ENCODE measurements around the gene GPR17.

The GPR17 gene

GRCh38 chr2:127619203-127619590 lies 26.8 kb upstream of the GPR17 start:
- Histone ChIP-seq H3K27me3 (ENCODE audit: control insufficient read depth in 1 of 2, insufficient read depth in 2 of 2, low read length in 2 of 2) (peaks cover 0 to 21% of the 10 kb centered on the region in 2 donors), H3K9me3 (ENCODE audit: low read length) (no peaks in the 10 kb centered on the region), H3K4me1 (ENCODE audit: insufficient read depth, low read length) (no peaks in the 10 kb centered on the region), H3K27ac (ENCODE audit: low read depth, low read length) (no peak overlapping the region), H3K9ac (ENCODE audit: low read length) (no peak overlapping the region), H3K36me3 (ENCODE audit: insufficient read depth, low read length) (no peaks in the 10 kb centered on the region), H3K4me3 (ENCODE audit: low read depth in 1 of 2, low read length in 2 of 2) (no peak overlapping the region)

- Histone ChIP-seq H3K27me3 (ENCODE audit: control insufficient read depth in 1 of 2, insufficient read depth in 2 of 2, low read length in 2 of 2) (peaks cover 0 to 29% of the 10 kb centered on the region in 2 donors), H3K36me3 (ENCODE audit: insufficient read depth, low read length) (no peaks in the 10 kb centered on the region), H3K4me3 (ENCODE audit: low read depth in 1 of 2, low read length in 2 of 2) (no peak overlapping the region), H3K27ac (ENCODE audit: low read depth, low read length) (no peak overlapping the region), H3K9ac (ENCODE audit: low read length) (no peak overlapping the region), H3K4me1 (ENCODE audit: insufficient read depth, low read length) (no peaks in the 10 kb centered on the region), H3K9me3 (ENCODE audit: low read length) (no peaks in the 10 kb centered on the region)
Measured at GRCh38 chr2:127619877-127620705, 25.9 kb upstream of the GPR17 start.

- H3K27me3 ChIP-seq (ENCODE audit: control insufficient read depth in 1 of 2, insufficient read depth in 2 of 2, low read length in 2 of 2) = peaks cover 0 to 30% of the 10 kb centered on the region in 2 donors
- no peak overlapping the region for H3K27ac ChIP-seq (ENCODE audit: low read depth, low read length)
- no peaks in the 10 kb centered on the region for H3K36me3 ChIP-seq (ENCODE audit: insufficient read depth, low read length)
- no peak overlapping the region for H3K9ac ChIP-seq (ENCODE audit: low read length)
- no peaks in the 10 kb centered on the region for H3K4me1 ChIP-seq (ENCODE audit: insufficient read depth, low read length)
- no peak overlapping the region for H3K4me3 ChIP-seq (ENCODE audit: low read depth in 1 of 2, low read length in 2 of 2)
- H3K9me3 ChIP-seq (ENCODE audit: low read length) = no peaks in the 10 kb centered on the region
Measured at GRCh38 chr2:127620866-127621265, 25.1 kb upstream of the GPR17 start.

GRCh38 chr2:127621981-127622431 lies 23.9 kb upstream of the GPR17 start:
- H3K9ac ChIP-seq (ENCODE audit: low read length) = no peak overlapping the region
- no peak overlapping the region for H3K4me3 ChIP-seq (ENCODE audit: low read depth in 1 of 2, low read length in 2 of 2)
- H3K9me3 ChIP-seq (ENCODE audit: low read length) = no peaks in the 10 kb centered on the region
- no peaks in the 10 kb centered on the region for H3K36me3 ChIP-seq (ENCODE audit: insufficient read depth, low read length)
- no peaks in the 10 kb centered on the region for H3K4me1 ChIP-seq (ENCODE audit: insufficient read depth, low read length)
- H3K27me3 ChIP-seq (ENCODE audit: control insufficient read depth in 1 of 2, insufficient read depth in 2 of 2, low read length in 2 of 2) = peaks cover 0 to 30% of the 10 kb centered on the region in 2 donors
- no peak overlapping the region for H3K27ac ChIP-seq (ENCODE audit: low read depth, low read length)

- no peak overlapping the region for H3K27ac ChIP-seq (ENCODE audit: low read depth, low read length)
- H3K27me3 ChIP-seq (ENCODE audit: control insufficient read depth in 1 of 2, insufficient read depth in 2 of 2, low read length in 2 of 2) = peaks cover 0 to 30% of the 10 kb centered on the region in 2 donors
- H3K9me3 ChIP-seq (ENCODE audit: low read length) = no peaks in the 10 kb centered on the region
- H3K9ac ChIP-seq (ENCODE audit: low read length) = no peak overlapping the region
- H3K36me3 ChIP-seq (ENCODE audit: insufficient read depth, low read length) = no peaks in the 10 kb centered on the region
- no peak overlapping the region for H3K4me3 ChIP-seq (ENCODE audit: low read depth in 1 of 2, low read length in 2 of 2)
- no peaks in the 10 kb centered on the region for H3K4me1 ChIP-seq (ENCODE audit: insufficient read depth, low read length)
Measured at GRCh38 chr2:127622561-127623387, 23.2 kb upstream of the GPR17 start.

- Histone ChIP-seq H3K27ac (ENCODE audit: low read depth, low read length) (no peak overlapping the region), H3K9me3 (ENCODE audit: low read length) (no peaks in the 10 kb centered on the region)
Measured at GRCh38 chr2:127623388-127624319, 22.3 kb upstream of the GPR17 start.

GRCh38 chr2:127624320-127624755 lies 21.6 kb upstream of the GPR17 start:
- no peak overlapping the region for H3K27ac ChIP-seq (ENCODE audit: low read depth, low read length)
- H3K9ac ChIP-seq (ENCODE audit: low read length) = no peak overlapping the region
- H3K4me3 ChIP-seq (ENCODE audit: low read depth in 1 of 2, low read length in 2 of 2) = no peak overlapping the region
- peaks cover 0 to 30% of the 10 kb centered on the region in 2 donors for H3K27me3 ChIP-seq (ENCODE audit: control insufficient read depth in 1 of 2, insufficient read depth in 2 of 2, low read length in 2 of 2)
- H3K9me3 ChIP-seq (ENCODE audit: low read length) = no peaks in the 10 kb centered on the region
- H3K36me3 ChIP-seq (ENCODE audit: insufficient read depth, low read length) = no peaks in the 10 kb centered on the region
- no peaks in the 10 kb centered on the region for H3K4me1 ChIP-seq (ENCODE audit: insufficient read depth, low read length)

More at GRCh38 chr2:127623388-127624319, 22.3 kb upstream of the GPR17 start:
- H3K9ac ChIP-seq (ENCODE audit: low read length) = no peak overlapping the region
- no peaks in the 10 kb centered on the region for H3K36me3 ChIP-seq (ENCODE audit: insufficient read depth, low read length)
- no peaks in the 10 kb centered on the region for H3K4me1 ChIP-seq (ENCODE audit: insufficient read depth, low read length)
- H3K4me3 ChIP-seq (ENCODE audit: low read depth in 1 of 2, low read length in 2 of 2) = no peak overlapping the region
- H3K27me3 ChIP-seq (ENCODE audit: control insufficient read depth in 1 of 2, insufficient read depth in 2 of 2, low read length in 2 of 2) = peaks cover 0 to 30% of the 10 kb centered on the region in 2 donors

- Histone ChIP-seq H3K4me1 (ENCODE audit: insufficient read depth, low read length) (peaks cover 5% of the 10 kb centered on the region), H3K36me3 (ENCODE audit: insufficient read depth, low read length) (no peaks in the 10 kb centered on the region), H3K27me3 (ENCODE audit: control insufficient read depth in 1 of 2, insufficient read depth in 2 of 2, low read length in 2 of 2) (peaks cover 0 to 30% of the 10 kb centered on the region in 2 donors)
Measured at GRCh38 chr2:127624756-127625571, 21.0 kb upstream of the GPR17 start.

GRCh38 chr2:127625572-127625951 lies 20.4 kb upstream of the GPR17 start:
- Histone ChIP-seq H3K9me3 (ENCODE audit: low read length) (no peaks in the 10 kb centered on the region), H3K4me3 (ENCODE audit: low read depth in 1 of 2, low read length in 2 of 2) (no peak overlapping the region), H3K36me3 (ENCODE audit: insufficient read depth, low read length) (no peaks in the 10 kb centered on the region), H3K9ac (ENCODE audit: low read length) (no peak overlapping the region), H3K27ac (ENCODE audit: low read depth, low read length) (no peak overlapping the region), H3K27me3 (ENCODE audit: control insufficient read depth in 1 of 2, insufficient read depth in 2 of 2, low read length in 2 of 2) (peaks cover 0 to 30% of the 10 kb centered on the region in 2 donors), H3K4me1 (ENCODE audit: insufficient read depth, low read length) (peaks cover 11% of the 10 kb centered on the region)

More at GRCh38 chr2:127624756-127625571, 21.0 kb upstream of the GPR17 start:
- no peak overlapping the region for H3K9ac ChIP-seq (ENCODE audit: low read length)
- H3K4me3 ChIP-seq (ENCODE audit: low read depth in 1 of 2, low read length in 2 of 2) = no peak overlapping the region
- no peak overlapping the region for H3K27ac ChIP-seq (ENCODE audit: low read depth, low read length)
- no peaks in the 10 kb centered on the region for H3K9me3 ChIP-seq (ENCODE audit: low read length)

GRCh38 chr2:127626175-127626574 lies 19.8 kb upstream of the GPR17 start:
- H3K4me3 ChIP-seq (ENCODE audit: low read depth in 1 of 2, low read length in 2 of 2) = no peak overlapping the region
- no peaks in the 10 kb centered on the region for H3K36me3 ChIP-seq (ENCODE audit: insufficient read depth, low read length)
- H3K9me3 ChIP-seq (ENCODE audit: low read length) = no peaks in the 10 kb centered on the region
- peaks cover 0 to 30% of the 10 kb centered on the region in 2 donors for H3K27me3 ChIP-seq (ENCODE audit: control insufficient read depth in 1 of 2, insufficient read depth in 2 of 2, low read length in 2 of 2)
- H3K4me1 ChIP-seq (ENCODE audit: insufficient read depth, low read length) = peaks cover 17% of the 10 kb centered on the region
- no peak overlapping the region for H3K9ac ChIP-seq (ENCODE audit: low read length)
- no peak overlapping the region for H3K27ac ChIP-seq (ENCODE audit: low read depth, low read length)

Measured in muscle layer of colon (tissue), 2 donors.